ENCODE measurements around the gene TMOD1.

DNA sequence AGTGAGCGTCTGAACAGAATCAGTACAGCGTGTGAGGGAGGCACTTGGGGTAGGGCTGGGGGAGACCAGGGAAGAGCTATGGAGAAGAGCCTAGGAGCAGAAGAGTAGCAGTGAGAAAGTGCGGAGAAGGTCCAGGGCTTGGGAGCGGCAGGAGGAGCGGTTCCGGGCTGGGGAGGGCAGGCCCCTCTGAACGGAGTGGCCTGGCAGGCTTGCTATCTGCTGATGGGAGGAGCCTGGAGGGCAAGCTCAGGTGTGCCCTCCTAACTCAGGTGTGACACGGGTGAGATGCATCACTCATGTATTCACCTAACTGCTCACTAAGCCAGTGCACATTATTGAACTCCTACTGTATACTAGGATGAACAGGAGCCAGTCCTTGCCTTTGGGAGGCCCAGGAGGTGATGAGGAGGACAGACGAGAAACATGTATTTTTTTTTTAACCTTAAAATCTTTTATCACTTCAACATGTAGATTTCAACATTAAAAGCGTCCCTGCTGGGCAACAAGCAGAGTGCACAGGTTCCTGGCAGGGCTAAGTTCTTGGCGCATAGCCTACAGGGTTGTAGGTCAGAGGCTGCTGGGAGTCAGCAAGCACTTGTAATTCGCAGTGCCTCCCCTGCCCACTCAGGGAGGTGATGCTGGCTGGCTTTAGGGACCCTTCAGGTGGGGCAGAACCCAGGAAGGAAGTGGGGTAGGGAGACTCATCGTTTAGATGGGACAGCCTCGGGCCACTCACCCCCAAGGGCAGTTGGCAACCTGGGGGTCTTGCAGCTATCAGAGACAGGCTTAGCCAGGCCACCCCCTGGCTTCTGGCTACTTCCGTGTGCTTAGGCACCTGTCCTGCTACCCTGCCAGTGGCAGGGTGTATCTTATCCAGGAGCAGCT is 55.5 kb downstream of the TMOD1 start:
- TF ChIP-seq GATA2 (IDR thresholded peaks at IDR 0.05; ENCODE audit: low read depth, low read length) (no peak), GATA3 (IDR thresholded peaks at IDR 0.05; ENCODE audit: low read depth, low read length) (no peak)

All from SH-SY5Y (cell line).